ENCODE measurements around the gene RPS10.

DNA sequence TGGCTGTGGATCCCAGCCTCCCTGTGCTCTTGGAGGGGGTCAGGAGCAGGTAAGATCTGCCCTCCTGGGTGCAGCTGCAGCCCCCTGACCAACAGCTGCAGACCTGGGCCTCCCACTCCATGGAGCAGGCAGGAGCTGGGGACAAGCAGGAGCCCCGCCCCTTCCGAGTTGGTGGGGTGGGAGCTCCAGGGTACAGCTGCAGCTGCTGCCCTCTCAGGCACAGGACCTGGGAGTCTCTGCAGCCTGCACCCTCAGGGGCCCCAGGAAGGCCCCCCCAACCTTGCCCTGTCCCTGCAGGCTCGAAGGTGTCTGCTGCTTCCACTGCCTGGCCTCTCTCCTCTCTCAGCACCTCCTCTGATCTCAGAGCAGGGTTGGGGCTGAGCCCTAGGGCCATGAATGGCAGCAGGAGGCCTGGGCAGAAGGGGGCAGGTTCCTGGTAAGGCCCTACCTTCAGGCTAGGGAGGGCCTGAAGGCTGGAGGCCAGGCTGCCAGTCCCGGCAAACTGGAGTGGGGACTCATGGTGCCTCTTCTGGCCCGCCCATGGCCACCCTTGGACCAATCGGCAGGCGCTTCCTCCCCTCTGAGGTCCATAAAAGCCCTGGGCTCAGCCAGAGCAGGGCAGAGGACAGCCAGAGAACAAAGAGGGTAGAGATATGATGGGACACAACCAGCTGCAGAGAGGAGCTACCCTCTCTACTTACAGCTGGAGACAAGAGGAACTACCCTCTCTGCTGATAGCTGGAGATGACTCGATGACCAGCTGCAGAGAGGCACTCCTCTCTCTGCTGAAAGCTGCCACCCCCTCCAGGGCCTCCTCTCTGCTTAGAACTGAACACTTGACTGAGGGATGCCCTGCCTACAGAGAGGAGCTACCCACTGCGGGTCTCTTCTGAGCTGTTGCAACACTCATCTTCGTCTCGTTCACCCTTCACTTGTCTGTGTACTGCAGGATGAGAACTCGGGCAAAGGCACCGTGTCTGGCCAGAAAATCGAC lies 32.2 kb upstream of the RPS10 start:
- TF ChIP-seq CTCF (IDR thresholded peaks at IDR 0.05; ENCODE audit: low read length): no peak
- no peak for TF ChIP-seq EZH2 (IDR thresholded peaks at IDR 0.05; ENCODE audit: borderline replicate concordance, low read length)
